ENCODE results near the gene ENOX1. TPM values are rescaled to one million over a fixed set of nuclear protein-coding genes. Genes with fewer than 3 reads are reported as not detected.

ENOX1 gene
- total RNA-seq, 1 donor: 7.4 TPM

- no peak for TF ChIP-seq CTCF (IDR thresholded peaks at IDR 0.05; ENCODE audit: insufficient read depth, low read length)
- H3K4me3 ChIP-seq (ENCODE audit: low read depth, low read length): no peak overlapping the region
- DNase-seq (ENCODE audit: low read depth): no peak
Observed at GRCh38 chr13:43484432-43485225, 302.1 kb downstream of the ENOX1 start.

GRCh38 chr13:43483930-43484329 is 302.8 kb downstream of the ENOX1 start:
- H3K4me3 ChIP-seq (ENCODE audit: low read depth, low read length): no peak overlapping the region
- TF ChIP-seq CTCF (IDR thresholded peaks at IDR 0.05; ENCODE audit: insufficient read depth, low read length): no peak
- DNase-seq (ENCODE audit: low read depth): no peak

- no peak for TF ChIP-seq CTCF (IDR thresholded peaks at IDR 0.05; ENCODE audit: insufficient read depth, low read length)
- DNase-seq (ENCODE audit: low read depth): no peak
- no peak overlapping the region for H3K4me3 ChIP-seq (ENCODE audit: low read depth, low read length)
Observed at GRCh38 chr13:43482641-43483040, 304.1 kb downstream of the ENOX1 start.

- TF ChIP-seq CTCF (IDR thresholded peaks at IDR 0.05; ENCODE audit: insufficient read depth, low read length): no peak
- no peak for DNase-seq (ENCODE audit: low read depth)
Observed at GRCh38 chr13:43482026-43482425, 304.7 kb downstream of the ENOX1 start.

GRCh38 chr13:43478902-43479301 is 307.9 kb downstream of the ENOX1 start:
- no peak for TF ChIP-seq CTCF (IDR thresholded peaks at IDR 0.05; ENCODE audit: insufficient read depth, low read length)
- DNase-seq (ENCODE audit: low read depth): no peak
- no peak overlapping the region for H3K4me3 ChIP-seq (ENCODE audit: low read depth, low read length)

More at GRCh38 chr13:43482026-43482425, 304.7 kb downstream of the ENOX1 start:
- H3K4me3 ChIP-seq (ENCODE audit: low read depth, low read length): no peak overlapping the region

- DNase-seq (ENCODE audit: low read depth): no peak
- TF ChIP-seq CTCF (IDR thresholded peaks at IDR 0.05; ENCODE audit: insufficient read depth, low read length): no peak
- H3K4me3 ChIP-seq (ENCODE audit: low read depth, low read length): no peak overlapping the region
Observed at GRCh38 chr13:43478211-43478610, 308.6 kb downstream of the ENOX1 start.
